Smooth muscle cell (in vitro differentiated cells): ENCODE data around the gene UBLCP1. TPM values are rescaled to one million over a fixed set of nuclear protein-coding genes. Genes with fewer than 3 reads are reported as not detected.
"Not testable (repeated sequence)": the region's sequence is repeated elsewhere in the genome, so short reads cannot be mapped to it uniquely, and the experiment has no call there.

Source experiments
- DNase-seq: peaks from one replicate; lab custom pipeline; 2025; ENCODE audit not compliant: unreplicated experiment; lab: John Stamatoyannopoulos, UW
- H2AFZ ChIP-seq: fragments of 200-600 bp; sonication (generic); 2 replicates; pipeline ENCODE4 v1.6.0; 2016; ENCODE audit warnings: antibody characterized with exemption, low read depth, mild to moderate bottlenecking
- H3F3A ChIP-seq: fragments of 200-600 bp; sonication (generic); 2 replicates; pipeline ENCODE4 v1.6.0; 2017; ENCODE audit warnings: antibody characterized with exemption, low read depth
- H3K27ac ChIP-seq: fragments of 200-600 bp; sonication (generic); 2 replicates; pipeline ENCODE4 v1.5.1; 2016; ENCODE audit warnings: low read depth, mild to moderate bottlenecking
- H3K27me3 ChIP-seq: fragments of 200-600 bp; sonication (generic); 2 replicates; pipeline ENCODE4 v1.6.1; 2016; ENCODE audit warnings: low read depth, mild to moderate bottlenecking
- H3K36me3 ChIP-seq: fragments of 200-600 bp; sonication (generic); 2 replicates; pipeline ENCODE4 v1.5.1; 2016; ENCODE audit warnings: low read depth
- H3K4me1 ChIP-seq: fragments of 200-600 bp; sonication (generic); 2 replicates; pipeline ENCODE4 v1.5.1; 2016; ENCODE audit warnings: low read depth
- H3K4me2 ChIP-seq: fragments of 200-600 bp; sonication (generic); 2 replicates; pipeline ENCODE4 v1.6.0; 2016; ENCODE audit warnings: mild to moderate bottlenecking
- H3K4me3 ChIP-seq: fragments of 200-600 bp; sonication (generic); 2 replicates; pipeline ENCODE4 v1.5.1; 2016; ENCODE audit warnings: mild to moderate bottlenecking
- H3K79me2 ChIP-seq: fragments of 200-600 bp; sonication (generic); 2 replicates; pipeline ENCODE4 v1.6.0; 2016; ENCODE audit warnings: low read depth, mild to moderate bottlenecking
- H3K9ac ChIP-seq: fragments of 200-600 bp; sonication (generic); 2 replicates; pipeline ENCODE4 v1.6.0; 2016; ENCODE audit warnings: low read depth
- H3K9me3 ChIP-seq: fragments of 200-600 bp; sonication (generic); replicated peaks from 2 replicates; pipeline ENCODE4 v1.5.1; 2016; ENCODE audit warnings: low read depth
- H4K20me1 ChIP-seq: fragments of 200-600 bp; sonication (generic); 2 replicates; pipeline ENCODE4 v1.6.0; 2016; ENCODE audit warnings: low read depth
- CTCF ChIP-seq: fragments of 200-600 bp; sonication (generic); IDR thresholded peaks from 2 replicates; pipeline ENCODE4 v1.5.1; 2017; ENCODE audit warnings: borderline replicate concordance, mild to moderate bottlenecking, antibody characterized with exemption; ENCODE audit not compliant: insufficient read depth, poor library complexity, severe bottlenecking
- WGBS: methylation state at CpG from one replicate; pipeline ENCODE4 v1.1.7; 2016; ENCODE audit warnings: low lambda C conversion rate; 5-methylcytosine and 5-hydroxymethylcytosine counted together
- polyA plus RNA-seq: library from polyadenylated mRNA; unstranded; fragments of >200 nt; fragmentation: Nextera tagmentation; extraction: Ambion mirVana; gene quantifications from 2 replicates; pipeline ENCODE4 v1.2.1, GENCODE V29; 2016
- total RNA-seq: library from RNA; depleted of rRNA; stranded (reverse); fragments of >200 nt; gene quantifications from 2 replicates; pipeline ENCODE4 v1.2.3, GENCODE V29; 2014

Gene UBLCP1
- total and polyA plus RNA-seq, 2 experiments from 2014 or later = 32.9 to 44.1 TPM

- Histone ChIP-seq H3K4me2 (no peak overlapping the region), H3K36me3 (no peaks in the 10 kb centered on the region)
- WGBS = 96% methylated on average over 3 of the region's 3 CpGs
Measured at GRCh38 chr5:159223469-159223868, 39.6 kb upstream of the UBLCP1 start.

GRCh38 chr5:159224471-159224870 is 38.6 kb upstream of the UBLCP1 start:
- Histone ChIP-seq H3K27ac (no peak overlapping the region), H3K36me3 (no peaks in the 10 kb centered on the region), H3K79me2 (no peaks in the 10 kb centered on the region), H3K4me2 (no peak overlapping the region), H3F3A (no peaks in the 10 kb centered on the region), H4K20me1 (no peaks in the 10 kb centered on the region), H3K9ac (no peak overlapping the region), H3K4me1 (peaks cover 6% of the 10 kb centered on the region), H3K4me3 (no peak overlapping the region), H3K27me3 (no peaks in the 10 kb centered on the region), H2AFZ (no peak overlapping the region), H3K9me3 (no peaks in the 10 kb centered on the region)
- TF ChIP-seq CTCF = no peak
- DNase-seq = no peak
- 72% methylated on average over 2 of the region's 2 CpGs for WGBS

More at GRCh38 chr5:159223469-159223868, 39.6 kb upstream of the UBLCP1 start:
- Histone ChIP-seq H2AFZ (no peak overlapping the region), H3K9ac (no peak overlapping the region), H3F3A (no peaks in the 10 kb centered on the region), H3K27ac (no peak overlapping the region), H4K20me1 (no peaks in the 10 kb centered on the region), H3K79me2 (no peaks in the 10 kb centered on the region), H3K4me1 (no peaks in the 10 kb centered on the region), H3K4me3 (no peak overlapping the region), H3K9me3 (no peaks in the 10 kb centered on the region), H3K27me3 (no peaks in the 10 kb centered on the region)
- TF ChIP-seq CTCF = no peak
- no peak for DNase-seq

GRCh38 chr5:159226451-159226850 is 36.6 kb upstream of the UBLCP1 start:
- H3K4me3 ChIP-seq = no peak overlapping the region
- no peak overlapping the region for H2AFZ ChIP-seq
- H3K27me3 ChIP-seq = no peaks in the 10 kb centered on the region
- no peak overlapping the region for H3K27ac ChIP-seq
- no peaks in the 10 kb centered on the region for H4K20me1 ChIP-seq
- H3F3A ChIP-seq = no peaks in the 10 kb centered on the region
- no peaks in the 10 kb centered on the region for H3K36me3 ChIP-seq
- H3K4me2 ChIP-seq = no peak overlapping the region
- DNase-seq = no peak
- H3K4me1 ChIP-seq = peaks cover 6% of the 10 kb centered on the region
- no peaks in the 10 kb centered on the region for H3K9me3 ChIP-seq
- TF ChIP-seq CTCF = no peak
- no peak overlapping the region for H3K9ac ChIP-seq
- H3K79me2 ChIP-seq = no peaks in the 10 kb centered on the region

- Histone ChIP-seq H3F3A (no peaks in the 10 kb centered on the region), H3K79me2 (no peaks in the 10 kb centered on the region), H4K20me1 (no peaks in the 10 kb centered on the region), H3K4me2 (no peak overlapping the region), H3K4me1 (peaks cover 6% of the 10 kb centered on the region), H3K36me3 (no peaks in the 10 kb centered on the region), H3K9ac (no peak overlapping the region), H3K27me3 (no peaks in the 10 kb centered on the region), H2AFZ (no peak overlapping the region), H3K27ac (no peak overlapping the region), H3K9me3 (no peaks in the 10 kb centered on the region), H3K4me3 (no peak overlapping the region)
- 67% methylated on average over 3 of the region's 3 CpGs for WGBS
- no peak for TF ChIP-seq CTCF
- DNase-seq = no peak
Measured at GRCh38 chr5:159227452-159227851, 35.6 kb upstream of the UBLCP1 start.

GRCh38 chr5:159228097-159228496 is 35.0 kb upstream of the UBLCP1 start:
- H3K4me1 ChIP-seq, H3K36me3 ChIP-seq, H3K4me3 ChIP-seq, H3K27me3 ChIP-seq, H3K9me3 ChIP-seq, H3K4me2 ChIP-seq, H3K9ac ChIP-seq, H3K27ac ChIP-seq, H3K79me2 ChIP-seq, DNase-seq, H3F3A ChIP-seq, H4K20me1 ChIP-seq: not testable (repeated sequence)
- 80% methylated on average over 5 of the region's 5 CpGs for WGBS
- H2AFZ ChIP-seq = peak overlapping the region; percentile 15
